GM10248 (cell line): ENCODE results near the gene CBX7.
A peak's percentile ranks its signal among the peaks of the same experiment; 100 is the strongest.

Experiments used
- CTCF ChIA-PET: fragments of 300-600 bp; sonication (Branson Sonifier 250); formaldehyde crosslinking; extraction: SDS; loops from one replicate; lab custom pipeline; 2021; ENCODE audit warnings: antibody characterized with exemption; lab: Yijun Ruan, JAX
- POLR2A ChIA-PET: fragments of 350-650 bp; sonication (Branson Sonifier 250); formaldehyde crosslinking; extraction: SDS; loops from one replicate; lab custom pipeline; 2020; ENCODE audit warnings: antibody characterized with exemption; lab: Yijun Ruan, JAX
- DNase-seq: peaks from one replicate; pipeline ENCODE4 v3.0.0; 2012; ENCODE audit errors: extremely low spot score
- CTCF ChIP-seq: IDR thresholded peaks from 2 replicates; pipeline ENCODE4 v1.5.1; 2012; ENCODE audit warnings: mild to moderate bottlenecking, low read depth; ENCODE audit errors: extremely low read depth, missing control alignments, control extremely low read depth

The CBX7 gene

DNA sequence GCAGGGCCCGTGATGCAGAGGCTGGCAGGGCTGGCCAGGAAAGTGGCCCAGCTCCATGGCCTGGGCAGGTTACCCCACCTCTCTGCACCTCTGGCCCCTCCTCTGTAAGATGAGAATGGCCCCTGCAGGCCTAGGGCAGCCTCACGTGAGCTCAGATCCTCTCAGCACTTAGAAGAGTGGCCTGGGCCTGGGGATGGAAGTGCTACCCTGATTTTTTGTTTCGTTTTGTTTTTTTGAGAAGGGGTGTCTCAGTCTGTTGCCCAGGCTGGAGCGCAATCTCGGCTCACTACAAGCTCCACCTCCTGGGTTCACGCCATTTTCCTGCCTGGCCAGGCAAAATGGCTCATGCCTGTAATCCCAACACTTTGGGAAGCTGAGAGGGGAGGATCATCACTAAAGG lies 54.5 kb downstream of the CBX7 start:
- ChIA-PET CTCF (interaction anchor here (0.9 to 2.3 kb wide), 11 partner anchors 13 to 228 kb away, joined by 3 to 11 read pairs (median 3); no protein-coding TSS in a partner anchor), POLR2A (interaction anchor here (0.6 kb wide), 1 partner anchor 1032 kb away, joined by 6 read pairs; no protein-coding TSS in a partner anchor)
- DNase-seq = peak; percentile 62
- TF ChIP-seq CTCF = no peak

DNA sequence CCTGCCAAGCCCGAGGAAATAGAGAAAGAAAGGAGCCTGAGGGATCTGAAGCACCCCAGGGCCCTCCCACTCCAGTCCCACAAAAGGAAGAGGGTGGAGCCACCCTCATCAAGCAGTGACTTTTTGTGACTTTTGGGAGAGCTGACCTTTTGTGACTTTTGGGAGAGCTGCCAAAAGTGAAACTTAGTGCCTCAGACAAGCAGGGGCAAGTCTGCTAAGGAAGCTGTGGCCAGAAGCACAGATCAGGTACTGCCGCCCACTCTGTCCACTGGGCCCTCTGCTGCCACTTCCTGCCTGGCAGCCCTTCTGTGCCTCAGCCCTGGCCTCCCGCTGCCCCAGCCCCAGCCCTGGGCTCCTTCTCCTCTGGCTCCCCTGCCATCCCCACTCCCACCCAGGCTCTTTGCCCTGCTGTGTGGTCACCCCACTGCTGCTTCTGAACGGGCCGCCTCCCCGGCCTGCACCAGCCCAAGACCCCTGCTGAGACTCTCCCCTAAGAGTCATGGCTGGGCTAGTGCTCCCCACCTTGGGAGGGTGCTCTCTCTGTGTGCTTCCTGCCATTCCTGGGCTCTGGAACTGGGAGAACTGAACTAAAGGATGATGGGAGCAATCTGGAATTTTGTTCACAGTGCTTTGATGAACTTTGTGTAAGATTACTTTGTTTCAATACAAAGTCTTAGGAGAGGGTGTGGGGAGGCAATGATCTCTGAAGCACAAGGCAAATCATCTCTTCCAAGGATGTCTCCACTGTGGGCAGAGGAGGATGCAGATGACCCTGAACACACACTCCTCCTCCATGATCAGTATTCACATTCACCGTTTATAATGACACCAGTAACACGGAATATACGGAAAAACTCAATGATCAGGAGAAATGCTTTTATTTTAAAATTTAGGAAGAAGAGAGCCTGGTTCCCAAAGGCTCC lies 55.1 kb downstream of the CBX7 start, which contains the start of gene APOBEC3H:
TSS of gene APOBEC3H (plus strand) at position 147 of the 923 bp plus-strand sequence. CDS start 3,035 bp downstream, outside the sequence.
- peak; percentile 55 for DNase-seq
- no peak for TF ChIP-seq CTCF
- POLR2A ChIA-PET = no interaction called here
- CTCF ChIA-PET = interaction anchor here (0.9 to 2.3 kb wide), 9 partner anchors 14 to 227 kb away, joined by 3 to 11 read pairs (median 3); no protein-coding TSS in a partner anchor

GRCh38 chr22:39095971-39096370 lies 56.5 kb downstream of the CBX7 start:
- TF ChIP-seq CTCF = no peak
- CTCF ChIA-PET = no interaction called here
- no peak for DNase-seq
- POLR2A ChIA-PET = no interaction called here

DNA sequence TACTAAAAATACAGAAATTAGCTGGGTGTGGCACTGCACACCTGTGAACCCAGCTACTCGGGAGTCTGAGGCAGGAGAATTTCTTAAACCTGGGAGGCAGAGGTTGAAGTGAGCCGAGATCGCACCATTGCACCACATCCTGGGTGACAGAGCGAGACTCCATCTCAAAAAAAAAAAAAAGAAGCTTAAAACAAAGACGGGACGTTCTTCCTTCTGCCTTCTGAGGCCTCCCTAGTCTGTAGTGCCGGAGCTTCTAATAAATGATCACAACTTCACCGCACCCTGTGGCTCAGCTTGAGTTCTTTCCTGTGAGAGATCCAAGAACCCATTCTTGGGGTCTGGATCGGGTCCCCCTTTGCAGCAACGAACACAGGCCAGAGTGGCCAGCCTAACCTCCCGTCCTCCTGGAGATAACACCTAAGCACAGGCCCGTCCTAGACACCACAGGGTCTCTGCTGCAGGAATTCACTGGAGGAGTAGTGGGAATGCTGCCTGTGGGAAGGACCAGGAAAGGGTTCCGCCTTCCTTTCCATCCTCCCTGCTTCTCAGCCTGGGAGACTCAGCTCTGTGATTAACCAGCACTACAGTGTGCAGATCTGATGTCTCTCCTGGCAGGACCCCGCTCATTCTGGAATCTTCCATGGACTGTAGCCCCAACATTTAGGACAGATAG lies 57.6 kb downstream of the CBX7 start:
- no peak for DNase-seq
- TF ChIP-seq CTCF = no peak
- POLR2A ChIA-PET = interaction anchor here (0.6 kb wide), 1 partner anchor 19 kb away, joined by 3 read pairs; no protein-coding TSS in a partner anchor
- CTCF ChIA-PET = no interaction called here

- no peak for TF ChIP-seq CTCF
- POLR2A ChIA-PET = no interaction called here
- DNase-seq = no peak
- CTCF ChIA-PET = interaction anchor here (1.4 kb wide), 1 partner anchor 11 kb away, joined by 3 read pairs; no protein-coding TSS in a partner anchor
These were observed 60.2 kb downstream of the CBX7 start for GRCh38 chr22:39092111-39092862.
